NCI-H82 (cell line): Measurements from ENCODE around the gene ANKIB1.
"Not testable (repeated sequence)": the region's sequence is repeated elsewhere in the genome, so short reads cannot be mapped to it uniquely, and the experiment has no call there.

ENCODE experiments used
- DNase-seq: peaks from one replicate; lab custom pipeline; 2025; lab: John Stamatoyannopoulos, UW

Gene ANKIB1

GRCh38 chr7:92330835-92331438 lies 85.2 kb downstream of the ANKIB1 start:
- no peak for DNase-seq

GRCh38 chr7:92331508-92331907 lies 85.7 kb downstream of the ANKIB1 start:
- DNase-seq = no peak

- no peak for DNase-seq
These were observed 87.0 kb downstream of the ANKIB1 start for GRCh38 chr7:92332782-92333181.

GRCh38 chr7:92333866-92334265 lies 88.1 kb downstream of the ANKIB1 start:
- DNase-seq = no peak

- no peak for DNase-seq
These were observed 89.8 kb downstream of the ANKIB1 start for GRCh38 chr7:92335574-92335973.

GRCh38 chr7:92336662-92337340 lies 91.0 kb downstream of the ANKIB1 start:
- no peak for DNase-seq

- DNase-seq = no peak
These were observed 94.2 kb downstream of the ANKIB1 start for GRCh38 chr7:92340016-92340415.

GRCh38 chr7:92343714-92344113 lies 97.9 kb downstream of the ANKIB1 start:
- DNase-seq = no peak

GRCh38 chr7:92352009-92352408 lies 106.2 kb downstream of the ANKIB1 start:
- DNase-seq = no peak

- DNase-seq = no peak
These were observed 108.4 kb downstream of the ANKIB1 start for GRCh38 chr7:92354214-92354613.

- DNase-seq = no peak
These were observed 110.6 kb downstream of the ANKIB1 start for GRCh38 chr7:92356406-92356805.

- DNase-seq = no peak
These were observed 111.5 kb downstream of the ANKIB1 start for GRCh38 chr7:92357260-92357659.

GRCh38 chr7:92359179-92359578 lies 113.4 kb downstream of the ANKIB1 start:
- not testable (repeated sequence) for DNase-seq

- no peak for DNase-seq
These were observed 114.0 kb downstream of the ANKIB1 start for GRCh38 chr7:92359801-92360200.

GRCh38 chr7:92360387-92360786 lies 114.6 kb downstream of the ANKIB1 start:
- DNase-seq = no peak

- DNase-seq = no peak
These were observed 116.4 kb downstream of the ANKIB1 start for GRCh38 chr7:92362131-92362530.

GRCh38 chr7:92366730-92367129 lies 121.0 kb downstream of the ANKIB1 start:
- no peak for DNase-seq

GRCh38 chr7:92368741-92369140 lies 123.0 kb downstream of the ANKIB1 start:
- DNase-seq = no peak

- no peak for DNase-seq
These were observed 129.2 kb downstream of the ANKIB1 start for GRCh38 chr7:92375013-92375412.

- no peak for DNase-seq
These were observed 145.3 kb downstream of the ANKIB1 start for GRCh38 chr7:92391071-92391470.

- DNase-seq = no peak
These were observed 151.8 kb downstream of the ANKIB1 start for GRCh38 chr7:92397542-92397941.

- no peak for DNase-seq
These were observed 154.2 kb downstream of the ANKIB1 start for GRCh38 chr7:92400013-92400412.

GRCh38 chr7:92402920-92403759 lies 157.4 kb downstream of the ANKIB1 start:
- peak; percentile 29 for DNase-seq
